ENCODE measurements around the gene SHISA6.

The SHISA6 gene

GRCh38 chr17:11418342-11418741, 177.3 kb downstream of the SHISA6 start:
- no peak overlapping the region for H3K27ac ChIP-seq
- DNase-seq (ENCODE audit: low read depth, low spot score): no peak

GRCh38 chr17:11430751-11431150, 189.7 kb downstream of the SHISA6 start:
- no peak for DNase-seq (ENCODE audit: low read depth, low spot score)
- H3K27ac ChIP-seq: no peak overlapping the region

GRCh38 chr17:11438673-11439072, 197.7 kb downstream of the SHISA6 start:
- no peak for DNase-seq (ENCODE audit: low read depth, low spot score)
- no peak overlapping the region for H3K27ac ChIP-seq

GRCh38 chr17:11441004-11441403, 200.0 kb downstream of the SHISA6 start:
- DNase-seq (ENCODE audit: low read depth, low spot score): no peak
- no peak overlapping the region for H3K27ac ChIP-seq

- DNase-seq (ENCODE audit: low read depth, low spot score): no peak
- no peak overlapping the region for H3K27ac ChIP-seq
Measured at GRCh38 chr17:11446316-11446715, 205.3 kb downstream of the SHISA6 start.

- H3K27ac ChIP-seq: no peak overlapping the region
- no peak for DNase-seq (ENCODE audit: low read depth, low spot score)
Measured at GRCh38 chr17:11454096-11454495, 213.1 kb downstream of the SHISA6 start.

- no peak for DNase-seq (ENCODE audit: low read depth, low spot score)
- H3K27ac ChIP-seq: no peak overlapping the region
Measured at GRCh38 chr17:11458279-11458678, 217.3 kb downstream of the SHISA6 start.

- H3K27ac ChIP-seq: no peak overlapping the region
- no peak for DNase-seq (ENCODE audit: low read depth, low spot score)
Measured at GRCh38 chr17:11459861-11460331, 218.9 kb downstream of the SHISA6 start.

GRCh38 chr17:11461993-11462548, 221.1 kb downstream of the SHISA6 start:
- no peak overlapping the region for H3K27ac ChIP-seq
- DNase-seq (ENCODE audit: low read depth, low spot score): no peak

- no peak for DNase-seq (ENCODE audit: low read depth, low spot score)
- no peak overlapping the region for H3K27ac ChIP-seq
Measured at GRCh38 chr17:11467639-11468038, 226.6 kb downstream of the SHISA6 start.

GRCh38 chr17:11485336-11486100, 244.5 kb downstream of the SHISA6 start:
- H3K27ac ChIP-seq: no peak overlapping the region
- DNase-seq (ENCODE audit: low read depth, low spot score): no peak

- no peak for DNase-seq (ENCODE audit: low read depth, low spot score)
- no peak overlapping the region for H3K27ac ChIP-seq
Measured at GRCh38 chr17:11486101-11486867, 245.3 kb downstream of the SHISA6 start.

GRCh38 chr17:11486868-11487310, 245.9 kb downstream of the SHISA6 start:
- no peak for DNase-seq (ENCODE audit: low read depth, low spot score)
- no peak overlapping the region for H3K27ac ChIP-seq

GRCh38 chr17:11487469-11487868, 246.5 kb downstream of the SHISA6 start:
- no peak for DNase-seq (ENCODE audit: low read depth, low spot score)
- H3K27ac ChIP-seq: no peak overlapping the region

- no peak overlapping the region for H3K27ac ChIP-seq
- no peak for DNase-seq (ENCODE audit: low read depth, low spot score)
Measured at GRCh38 chr17:11488407-11488806, 247.4 kb downstream of the SHISA6 start.

- DNase-seq (ENCODE audit: low read depth, low spot score): no peak
- H3K27ac ChIP-seq: no peak overlapping the region
Measured at GRCh38 chr17:11490171-11490755, 249.2 kb downstream of the SHISA6 start.

GRCh38 chr17:11492511-11492910, 251.5 kb downstream of the SHISA6 start:
- DNase-seq (ENCODE audit: low read depth, low spot score): no peak
- no peak overlapping the region for H3K27ac ChIP-seq

GRCh38 chr17:11493936-11494335, 252.9 kb downstream of the SHISA6 start:
- H3K27ac ChIP-seq: no peak overlapping the region
- no peak for DNase-seq (ENCODE audit: low read depth, low spot score)

GRCh38 chr17:11495613-11496012, 254.6 kb downstream of the SHISA6 start:
- no peak overlapping the region for H3K27ac ChIP-seq
- no peak for DNase-seq (ENCODE audit: low read depth, low spot score)

GRCh38 chr17:11499881-11500280, 258.9 kb downstream of the SHISA6 start:
- no peak for DNase-seq (ENCODE audit: low read depth, low spot score)

More at GRCh38 chr17:11499881-11500280, 258.9 kb downstream of the SHISA6 start:
- H3K27ac ChIP-seq: no peak overlapping the region
